Kidney (tissue), 14 donors: Measurements from ENCODE around the gene MAPK1. TPM values are rescaled to one million over a fixed set of nuclear protein-coding genes. Genes with fewer than 3 reads are reported as not detected.

Experiments used
- DNase-seq, 5 donors: peaks; one replicate each; pipeline ENCODE4 v3.0.0-alpha.2; 2013 to 2020
- FAIRE-seq: peaks from 2 replicates; lab custom pipeline; 2012; peaks lifted over from hg19 to GRCh38; lab: Jason Lieb, UNC
- H3K27ac ChIP-seq, 2 donors: one replicate each; pipeline ENCODE4 v1.7.0; 2013; ENCODE audit warnings: low read depth in 2 of 2, low read length in 2 of 2, inconsistent platforms in 1 of 2
- H3K27me3 ChIP-seq: one replicate; pipeline ENCODE4 v1.7.1; 2013; ENCODE audit warnings: low read length, inconsistent platforms; ENCODE audit not compliant: control insufficient read depth, insufficient read depth
- H3K36me3 ChIP-seq, 3 donors: one replicate each; pipeline versions ENCODE4 v1.7.0 to v1.7.1; 2013; ENCODE audit warnings: low read length in 3 of 3, control low read depth in 1 of 3, inconsistent platforms in 1 of 3; ENCODE audit not compliant: insufficient read depth in 3 of 3, control insufficient read depth in 2 of 3
- H3K4me1 ChIP-seq, 3 donors: one replicate each; pipeline versions ENCODE4 v1.7.0 to v1.7.1; 2013; ENCODE audit warnings: low read length in 3 of 3, inconsistent platforms in 1 of 3, low read depth in 1 of 3; ENCODE audit not compliant: control insufficient read depth in 2 of 3, insufficient read depth in 2 of 3
- H3K4me3 ChIP-seq, 3 donors: one replicate each; pipeline versions ENCODE4 v1.7.0 to v1.8.1; 2013; ENCODE audit warnings: low read length in 3 of 3, control low read depth in 1 of 3, inconsistent platforms in 1 of 3
- H3K9ac ChIP-seq, 3 donors: one replicate each; pipeline versions ENCODE4 v1.7.0 to v1.7.1; 2013; ENCODE audit warnings: low read length in 3 of 3, control low read depth in 1 of 3, inconsistent platforms in 1 of 3
- H3K9me3 ChIP-seq, 3 donors: one replicate each; pipeline versions ENCODE4 v1.7.0 to v1.7.1; 2013; ENCODE audit warnings: low read length in 3 of 3, control low read depth in 1 of 3, inconsistent platforms in 1 of 3; ENCODE audit not compliant: control insufficient read depth in 2 of 3, insufficient read depth in 1 of 3
- CTCF ChIP-seq: IDR thresholded peaks from 3 replicates; pipeline ENCODE4 v1.5.1; 2012; ENCODE audit warnings: mild to moderate bottlenecking, moderate library complexity, borderline replicate concordance; ENCODE audit not compliant: insufficient read depth; ENCODE audit errors: extremely low read depth
- intact Hi-C: fragments of 100-400 bp; cut with DNase I; formaldehyde crosslinking; loops from one replicate; pipeline ENCODE4 v1.11.1; 2022
- polyA plus RNA-seq: library from polyadenylated mRNA; stranded (reverse); fragments of 350-450 nt; fragmentation: Illumina TruSeq; extraction: RNeasy Lipid Tissue Mini Kit (QIAGEN cat#74804); gene quantifications from one replicate; pipeline ENCODE4 v1.2.3, GENCODE V29; 2014; ENCODE audit warnings: low read depth, low replicate concordance; ENCODE audit not compliant: insufficient read depth
- total RNA-seq: library from RNA; stranded (reverse); fragmentation: NEBNext Ultra II Directional; extraction: Animal tissue kit (Norgen Biotek cat#: 25700); gene quantifications from one replicate; pipeline ENCODE4 v1.2.1, GENCODE V29; 2021
- donor health status: control.
- donor health status: control.
- donor health status: control.
- donor health status: control.
- donor health status: control.
- donor health status: DM: yes; HTN: yes; CAD: no.
- donor health status: Normal renal cell carcinoma (clear cell type).

The MAPK1 gene
- total and polyA plus RNA-seq, 2 donors from 2014 or later = 21.3 to 128 TPM

GRCh38 chr22:21760640-21761039 is 106.8 kb downstream of the MAPK1 start:
- FAIRE-seq (no peak), DNase-seq (no peak)
- no peaks in the 10 kb centered on the region for H3K9me3 ChIP-seq
- peaks cover 0 to 2% (median 0%) of the 10 kb centered on the region in 3 donors for H3K4me1 ChIP-seq
- H3K27ac ChIP-seq = no peak overlapping the region
- intact Hi-C loops = no loop called here
- peaks cover 0 to 36% (median 32%) of the 10 kb centered on the region in 3 donors for H3K36me3 ChIP-seq
- H3K27me3 ChIP-seq = no peaks in the 10 kb centered on the region
- no peak for TF ChIP-seq CTCF
- H3K4me3 ChIP-seq = no peak overlapping the region
- H3K9ac ChIP-seq = no peak overlapping the region

GRCh38 chr22:21759646-21760376 is 107.6 kb downstream of the MAPK1 start:
- intact Hi-C loops = no loop called here
- peaks cover 0 to 30% (median 26%) of the 10 kb centered on the region in 3 donors for H3K36me3 ChIP-seq
- peaks cover 0 to 2% (median 0%) of the 10 kb centered on the region in 3 donors for H3K4me1 ChIP-seq
- no peak for DNase-seq
- no peaks in the 10 kb centered on the region for H3K9me3 ChIP-seq
- TF ChIP-seq CTCF = no peak
- H3K27me3 ChIP-seq = no peaks in the 10 kb centered on the region
- no peak overlapping the region for H3K27ac ChIP-seq
- H3K9ac ChIP-seq = no peak overlapping the region
- no peak for FAIRE-seq
- no peak overlapping the region for H3K4me3 ChIP-seq

DNA sequence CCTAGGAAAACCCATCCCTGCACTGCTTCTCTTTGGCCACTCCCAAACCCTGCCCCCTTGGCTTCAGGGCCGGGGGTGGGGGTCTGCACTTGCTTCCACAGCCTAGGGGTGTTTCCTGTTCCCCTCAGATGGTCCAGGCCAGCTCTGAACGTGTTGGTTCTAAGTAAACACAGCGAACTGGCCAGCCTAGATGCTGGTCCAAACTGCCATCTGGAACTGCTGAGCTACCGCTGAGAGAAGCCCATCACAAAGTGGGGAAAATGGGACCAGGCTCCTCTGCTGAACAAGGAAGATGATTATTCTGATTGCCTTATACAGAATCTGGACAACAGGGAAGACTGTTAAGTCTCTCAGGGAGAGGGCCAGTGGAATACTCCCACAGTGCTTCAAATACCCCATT is 108.4 kb downstream of the MAPK1 start:
- Histone ChIP-seq H3K4me1 (peaks cover 0 to 2% (median 0%) of the 10 kb centered on the region in 3 donors), H3K36me3 (peaks cover 0 to 23% (median 19%) of the 10 kb centered on the region in 3 donors)

More for the DNA sequence above, 108.4 kb downstream of the MAPK1 start:
- no peak overlapping the region for H3K4me3 ChIP-seq
- H3K9me3 ChIP-seq = no peaks in the 10 kb centered on the region
- no peaks in the 10 kb centered on the region for H3K27me3 ChIP-seq
- H3K27ac ChIP-seq = no peak overlapping the region
- TF ChIP-seq CTCF = no peak
- no peak for FAIRE-seq
- DNase-seq = no peak
- intact Hi-C loops = no loop called here
- H3K9ac ChIP-seq = no peak overlapping the region
